ENCODE data around the gene PCP2.
A peak's percentile ranks its signal among the peaks of the same experiment; 100 is the strongest.

PCP2 gene

DNA sequence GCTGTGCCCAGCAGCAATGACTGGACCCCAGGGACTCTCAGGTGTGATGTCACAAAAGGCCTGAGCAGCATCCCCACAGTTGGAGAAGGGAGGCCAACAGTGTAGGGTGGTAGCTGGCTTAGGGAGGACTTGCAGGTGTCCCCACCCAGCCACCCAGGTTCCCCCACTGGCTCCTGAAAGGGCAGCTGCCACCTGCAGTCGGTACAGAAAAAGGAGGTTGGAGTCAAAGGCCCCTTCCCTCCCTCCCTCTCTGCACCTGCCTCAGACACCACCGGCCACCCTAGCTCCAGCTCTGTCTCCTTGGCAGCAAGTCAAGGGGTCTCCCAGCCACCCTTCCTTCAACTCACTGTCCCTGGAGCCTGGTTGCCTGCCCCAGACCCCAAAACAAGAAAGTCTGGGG lies at the start of gene PCP2:
Gene PCP2 (minus strand): TSS at position 22 of the 400 bp plus-strand sequence. CDS start 262 bp downstream, outside the sequence.
- DNase-seq (ENCODE audit: low read depth in 1 of 2, low spot score in 1 of 2): no peak

GRCh38 chr19:7682175-7682855 lies 48.8 kb upstream of the PCP2 start:
- no peak for DNase-seq (ENCODE audit: low read depth in 1 of 2, low spot score in 1 of 2)

DNA sequence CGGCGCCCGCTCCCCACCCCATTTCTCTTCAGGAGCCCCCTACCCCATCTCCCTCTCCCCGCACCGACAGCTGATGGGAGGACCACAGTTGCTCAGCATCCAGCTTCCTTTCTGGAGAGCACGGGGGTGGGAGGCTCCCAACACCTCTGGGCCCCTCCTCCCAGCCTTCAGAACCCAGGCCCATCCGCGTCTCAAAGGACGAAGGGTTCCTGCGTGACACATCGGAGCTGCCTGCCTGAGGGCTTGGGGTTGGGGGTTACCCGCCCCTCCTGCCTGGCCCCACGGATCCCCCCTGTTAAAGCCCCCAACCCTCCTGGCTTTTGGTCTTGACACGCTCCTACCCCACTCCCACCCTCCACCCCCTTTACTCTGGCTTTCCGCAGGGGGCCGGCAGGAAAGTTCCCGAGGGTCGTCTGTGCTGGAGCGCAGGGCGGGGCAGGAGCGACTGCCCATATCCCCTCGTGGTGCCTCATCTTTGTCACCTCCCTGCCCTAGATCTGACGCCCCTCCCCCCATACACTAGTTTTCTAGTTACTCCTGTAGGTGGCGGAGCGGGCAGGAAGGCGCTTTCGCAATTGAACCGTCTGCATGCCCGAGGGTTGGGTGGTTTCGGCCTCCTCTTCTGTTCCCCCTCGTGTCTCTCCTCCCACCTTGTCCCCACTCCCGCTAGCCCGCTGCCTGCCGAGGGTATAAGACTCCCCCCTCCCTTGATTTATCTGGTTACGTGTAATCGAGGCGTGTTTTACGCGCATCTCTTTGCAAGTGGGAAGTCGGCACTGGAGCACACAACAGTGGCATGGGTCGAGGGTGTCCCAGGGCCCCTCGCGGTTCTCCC lies 48.0 kb upstream of the PCP2 start:
- DNase-seq (ENCODE audit: low read depth in 1 of 2, low spot score in 1 of 2): peak; percentile 57 to 68

DNA sequence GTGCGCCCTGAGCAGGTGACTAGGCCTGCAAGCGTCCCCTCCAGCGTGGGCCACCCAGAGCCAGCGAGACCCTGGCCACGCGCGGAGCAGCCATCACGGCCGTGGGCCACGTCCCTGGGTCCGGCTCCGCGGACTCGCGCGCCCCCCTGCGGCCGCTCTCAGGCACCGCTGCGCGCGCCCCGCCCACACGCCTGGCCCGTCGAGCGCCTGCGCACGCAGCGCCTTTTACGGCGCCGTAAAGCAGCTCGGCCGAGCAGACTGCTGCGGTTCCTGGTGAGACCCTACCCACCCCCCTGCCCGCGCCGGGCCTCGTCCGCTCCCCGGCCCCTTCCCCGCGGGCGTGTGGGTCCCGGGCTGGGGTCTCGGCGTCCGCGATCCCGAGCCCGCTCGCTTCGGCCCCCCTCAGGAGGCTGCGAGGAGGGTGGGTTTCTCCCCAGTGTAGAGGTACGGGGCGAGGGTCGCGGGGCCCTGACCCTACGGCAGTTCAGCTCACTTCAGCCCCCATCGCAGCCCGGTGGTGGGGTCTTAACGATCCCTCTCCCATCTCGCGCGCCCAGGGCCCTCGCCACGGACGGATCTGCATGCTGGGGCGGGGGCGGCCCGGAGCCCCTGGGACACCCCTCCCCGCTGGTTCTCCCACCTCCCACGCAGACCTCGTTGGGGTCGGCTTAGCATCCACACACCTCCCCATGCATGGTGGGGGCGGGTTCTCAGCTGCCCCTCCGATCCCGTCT lies 47.3 kb upstream of the PCP2 start, which contains the start of gene TRAPPC5:
Gene TRAPPC5 (plus strand): TSS at position 228 of the 734 bp plus-strand sequence. CDS start 1,421 bp downstream, outside the sequence.
- DNase-seq (ENCODE audit: low read depth in 1 of 2, low spot score in 1 of 2): peak; percentile 70 to 84

DNA sequence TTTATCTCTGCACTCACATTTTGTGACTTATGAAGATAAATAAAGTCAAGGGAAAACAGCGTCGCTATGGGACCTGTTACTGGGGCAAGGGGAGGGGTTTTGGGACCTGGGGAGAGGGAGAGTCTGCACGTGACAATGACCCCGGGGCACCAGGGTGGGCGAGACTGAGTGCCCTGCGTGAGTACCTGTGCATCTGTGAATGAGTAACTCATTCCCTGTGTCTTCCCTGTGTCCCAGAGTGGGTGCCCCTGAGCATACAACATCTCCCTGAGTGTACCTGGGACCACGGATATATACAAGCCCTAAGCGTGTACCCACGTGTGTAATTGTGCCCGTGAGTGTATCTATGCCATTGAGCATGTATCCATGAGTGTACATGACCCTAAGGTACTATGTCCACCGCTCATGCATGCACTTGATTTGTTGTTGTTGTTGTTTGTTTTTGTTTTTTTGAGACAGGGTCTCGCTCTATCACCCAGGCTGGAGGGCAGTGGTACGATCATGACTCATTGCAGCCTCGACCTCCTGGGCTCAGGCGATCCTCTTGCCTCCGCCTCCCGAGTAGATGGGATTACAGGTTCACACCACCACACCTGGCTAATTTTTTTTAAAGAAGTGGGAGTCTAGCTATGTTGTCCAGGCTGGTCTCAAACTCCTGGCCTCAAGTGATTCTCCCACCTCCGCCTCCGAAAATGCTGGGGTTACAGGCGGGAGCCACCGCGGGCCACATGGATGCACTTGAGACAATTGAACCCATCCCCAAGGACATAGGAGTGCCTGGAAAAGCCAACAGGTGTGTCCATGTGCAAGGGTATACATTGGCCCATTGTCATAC lies 46.5 kb upstream of the PCP2 start:
- no peak for DNase-seq (ENCODE audit: low read depth in 1 of 2, low spot score in 1 of 2)

DNA sequence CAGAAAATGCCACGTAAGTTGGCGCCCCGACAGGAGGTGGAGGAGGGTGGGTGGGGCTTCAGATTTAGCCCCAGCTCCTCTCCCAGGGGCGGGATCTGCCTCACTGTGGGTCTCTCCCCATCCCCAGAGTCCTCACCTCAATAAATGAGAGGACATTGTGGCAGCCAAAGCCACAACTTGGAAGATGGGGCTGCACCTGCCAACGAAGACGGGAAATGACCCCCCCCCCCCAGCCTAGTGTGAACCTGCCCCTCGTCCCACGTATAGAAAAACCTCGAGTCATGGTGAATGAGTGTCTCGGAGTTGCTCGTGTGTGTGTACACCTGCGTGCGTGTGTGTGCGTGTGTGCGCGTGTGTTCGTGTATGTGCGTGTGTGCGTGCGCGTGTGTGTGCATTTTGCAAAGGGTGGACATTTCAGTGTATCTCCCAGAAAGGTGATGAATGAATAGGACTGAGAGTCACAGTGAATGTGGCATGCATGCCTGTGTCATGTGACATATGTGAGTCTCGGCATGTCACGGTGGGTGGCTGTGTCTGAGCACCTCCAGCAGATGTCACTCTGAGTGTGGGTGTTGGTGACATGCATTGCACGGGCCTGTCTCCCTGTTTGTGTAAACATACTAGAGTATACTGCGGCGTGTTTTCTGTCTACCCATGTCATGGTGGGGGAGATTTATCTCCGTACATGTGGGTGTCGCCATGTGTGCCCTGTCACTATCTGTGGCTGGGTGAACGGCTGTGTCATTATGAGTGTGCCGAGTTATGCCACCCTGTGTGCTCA lies 45.6 kb upstream of the PCP2 start:
- DNase-seq (ENCODE audit: low read depth in 1 of 2, low spot score in 1 of 2): peak; percentile 44 to 55

DNA sequence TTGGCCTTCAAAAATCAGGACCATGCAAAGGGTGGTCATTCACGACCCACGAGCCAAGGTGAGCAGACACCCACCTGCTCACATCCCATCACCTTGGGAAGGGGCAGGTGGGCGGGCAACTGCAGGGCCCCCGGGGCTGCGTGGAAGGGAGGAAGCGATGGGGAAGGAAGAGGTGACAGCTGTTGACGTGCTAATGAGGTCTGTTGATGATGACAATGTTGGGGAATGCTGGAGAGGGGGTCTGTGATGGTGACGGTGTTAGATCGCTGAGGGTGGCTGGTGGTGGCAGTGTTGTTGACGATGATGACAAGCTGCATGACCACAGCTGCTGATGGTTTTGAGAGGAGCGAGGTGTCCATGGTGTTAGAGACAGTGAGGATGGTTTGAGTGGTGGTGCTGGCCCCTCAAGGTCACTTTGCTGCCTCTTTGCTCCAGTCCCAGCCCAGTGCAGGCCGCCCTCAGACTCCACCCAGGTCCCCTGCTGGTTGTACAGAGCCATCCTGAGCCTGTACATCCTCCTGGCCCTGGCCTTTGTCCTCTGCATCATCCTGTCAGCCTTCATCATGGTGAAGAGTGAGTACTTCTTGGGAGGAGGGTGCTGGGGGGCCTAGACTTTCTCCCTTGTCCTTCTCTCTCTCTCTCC lies 44.3 kb upstream of the PCP2 start:
- DNase-seq (ENCODE audit: low read depth in 1 of 2, low spot score in 1 of 2): no peak

GRCh38 chr19:7676854-7677253 lies 43.3 kb upstream of the PCP2 start, which contains the start of gene MCEMP1:
Gene MCEMP1, plus strand, starts transcription at chr19:7677090. Its CDS starts 31 bp downstream, at chr19:7677121.
- DNase-seq (ENCODE audit: low read depth in 1 of 2, low spot score in 1 of 2): no peak

- no peak for DNase-seq (ENCODE audit: low read depth in 1 of 2, low spot score in 1 of 2)
Observed at GRCh38 chr19:7676376-7676775, 42.9 kb upstream of the PCP2 start.

DNA sequence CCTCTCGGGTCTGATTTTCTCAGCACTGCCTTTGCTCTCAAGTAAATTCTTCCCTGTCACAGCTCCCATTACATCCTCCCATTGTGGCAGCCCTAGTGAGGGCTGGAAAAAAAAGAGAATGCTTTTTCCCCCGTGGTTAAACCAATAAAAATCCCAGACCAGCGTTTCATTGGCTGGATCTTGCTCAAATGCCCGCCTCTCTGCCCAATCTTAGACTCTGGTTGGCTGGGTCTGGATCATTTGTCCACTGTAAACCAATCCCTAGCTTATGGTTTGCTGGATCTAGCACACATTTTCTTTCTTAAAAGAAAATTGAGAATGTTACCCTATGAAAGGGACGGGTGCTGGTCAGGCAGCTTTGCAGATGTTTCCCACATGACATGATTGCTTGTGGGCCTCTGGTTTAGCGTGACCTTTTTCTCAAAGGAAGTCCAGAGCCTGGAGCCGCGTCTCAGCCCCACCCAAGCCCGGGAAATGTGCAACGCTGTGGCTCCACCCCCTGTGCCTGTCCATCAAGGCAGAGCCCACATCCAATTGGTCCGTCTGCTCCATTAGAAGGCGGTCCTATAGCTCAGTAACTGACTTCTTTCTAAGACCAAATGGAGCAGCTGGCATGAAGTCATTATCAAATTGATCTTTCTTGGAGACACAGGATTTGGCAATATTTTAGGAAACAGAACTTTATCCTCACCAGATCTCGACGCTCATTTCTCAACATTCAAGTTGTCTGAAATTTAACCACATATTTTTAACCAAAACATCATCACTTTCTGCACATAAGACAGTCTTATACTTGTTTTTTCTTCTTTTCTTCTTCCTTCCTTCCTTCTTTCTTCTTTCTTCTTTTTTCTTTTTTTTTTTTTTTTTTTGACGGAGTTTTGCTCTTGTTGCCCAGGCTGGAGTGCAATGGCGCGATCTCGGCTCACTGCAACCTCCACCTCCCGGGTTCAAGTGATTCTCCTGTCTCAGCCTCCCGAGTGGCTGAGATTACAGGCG lies 40.8 kb upstream of the PCP2 start:
- DNase-seq (ENCODE audit: low read depth in 1 of 2, low spot score in 1 of 2): no peak

- DNase-seq (ENCODE audit: low read depth in 1 of 2, low spot score in 1 of 2): no peak
Observed at GRCh38 chr19:7672522-7672921, 39.0 kb upstream of the PCP2 start.

GRCh38 chr19:7670790-7671189 lies 37.3 kb upstream of the PCP2 start:
- no peak for DNase-seq (ENCODE audit: low read depth in 1 of 2, low spot score in 1 of 2)

DNA sequence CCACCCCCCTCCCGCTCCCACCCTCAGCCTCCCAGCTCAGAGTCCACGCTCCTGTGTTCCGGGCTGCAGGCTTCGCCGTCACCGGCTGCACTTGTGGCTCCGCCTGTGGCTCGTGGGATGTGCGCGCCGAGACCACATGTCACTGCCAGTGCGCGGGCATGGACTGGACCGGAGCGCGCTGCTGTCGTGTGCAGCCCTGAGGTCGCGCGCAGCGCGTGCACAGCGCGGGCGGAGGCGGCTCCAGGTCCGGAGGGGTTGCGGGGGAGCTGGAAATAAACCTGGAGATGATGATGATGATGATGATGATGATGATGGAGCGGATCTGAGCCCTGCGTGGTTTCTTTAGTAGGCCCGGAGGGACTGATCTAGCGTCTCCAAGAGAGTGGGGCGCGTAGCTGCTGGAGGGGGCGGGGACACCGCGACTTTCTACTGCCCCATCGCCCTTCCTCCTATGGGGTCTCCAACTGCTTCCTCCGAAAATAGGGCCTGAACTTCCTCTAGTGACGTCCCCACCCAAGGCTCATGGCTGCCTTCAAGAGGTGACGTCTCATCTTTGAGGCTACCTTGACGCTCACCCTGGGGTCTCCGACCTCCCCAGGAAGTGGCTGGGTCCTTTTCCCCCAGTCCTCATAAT lies 36.7 kb upstream of the PCP2 start:
- no peak for DNase-seq (ENCODE audit: low read depth in 1 of 2, low spot score in 1 of 2)

DNA sequence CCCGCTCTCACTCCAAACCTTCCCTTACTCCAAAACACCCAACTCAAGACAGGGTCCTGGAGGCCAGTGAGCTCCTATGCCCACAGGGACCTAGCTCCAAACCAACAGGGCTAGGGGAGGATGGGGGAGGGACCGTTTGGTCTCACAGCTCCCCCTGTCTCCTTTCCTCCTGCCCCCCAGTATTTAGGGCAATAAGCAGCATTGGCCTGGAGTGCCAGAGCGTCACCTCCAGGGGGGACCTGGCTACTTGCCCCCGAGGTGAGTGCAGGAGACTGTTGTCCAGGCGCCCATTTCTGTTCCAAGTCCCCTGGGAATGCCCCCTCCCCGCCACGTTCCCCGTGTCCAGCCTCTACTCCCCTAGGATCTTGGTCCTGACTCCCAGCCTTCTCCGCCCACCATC lies 36.1 kb upstream of the PCP2 start:
- DNase-seq (ENCODE audit: low read depth in 1 of 2, low spot score in 1 of 2): no peak

DNA sequence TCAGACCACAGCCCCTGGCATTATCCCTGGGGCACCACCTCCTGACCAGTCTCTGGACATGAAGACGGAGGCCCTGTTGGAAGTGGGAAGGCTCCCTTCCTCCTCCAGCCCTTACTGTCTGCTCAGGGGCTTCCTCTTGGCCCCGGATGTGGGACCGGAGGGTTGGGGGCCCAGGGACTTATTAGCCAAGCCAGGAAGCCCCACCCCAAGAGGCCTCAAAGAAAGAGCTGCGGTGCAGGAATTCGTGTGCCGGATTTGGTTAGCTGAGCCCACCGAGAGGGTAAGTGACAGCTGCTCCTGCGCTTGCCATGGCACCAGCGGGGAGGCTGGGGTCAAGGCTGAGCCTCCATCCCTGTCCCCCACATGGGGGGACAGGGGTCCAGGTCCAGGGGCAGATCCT lies 35.3 kb upstream of the PCP2 start, which contains the start of gene RETN:
Gene RETN (plus strand): TSS at position 208 of the 400 bp plus-strand sequence. CDS start 278 bp downstream, outside the sequence.
- no peak for DNase-seq (ENCODE audit: low read depth in 1 of 2, low spot score in 1 of 2)

GRCh38 chr19:7665076-7665475 lies 31.6 kb upstream of the PCP2 start:
- no peak for DNase-seq (ENCODE audit: low read depth in 1 of 2, low spot score in 1 of 2)

GRCh38 chr19:7663706-7664105 lies 30.2 kb upstream of the PCP2 start:
- DNase-seq (ENCODE audit: low read depth in 1 of 2, low spot score in 1 of 2): no peak

DNA sequence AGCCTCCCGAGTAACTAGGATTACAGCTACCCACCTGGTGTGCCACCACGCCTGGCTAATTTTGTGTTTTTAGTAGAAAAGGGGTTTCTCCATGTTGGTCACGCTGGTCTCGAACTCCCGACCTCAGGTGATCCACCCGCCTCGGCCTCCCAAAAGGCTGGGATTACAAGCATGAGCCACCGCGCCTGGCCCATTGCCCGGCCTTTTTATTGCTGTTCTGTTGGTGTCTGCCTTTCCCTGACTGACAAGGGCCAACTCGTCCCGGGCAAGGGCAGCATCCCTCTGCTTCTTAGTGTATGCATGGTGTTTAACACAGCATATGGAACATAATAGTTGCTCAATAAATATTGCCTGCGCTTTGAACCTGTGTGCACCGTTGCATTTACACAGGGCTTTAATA lies 29.1 kb upstream of the PCP2 start:
- no peak for DNase-seq (ENCODE audit: low read depth in 1 of 2, low spot score in 1 of 2)

All from activated T-helper 1 cell treated with anti-CD3 and anti-CD28 coated beads, Interleukin-2, amount 50 U/mL, for 16 hours (primary cell).